T-helper 2 cell treated with Interferon-gamma antibody and Interleukin-4, amounts not matched to agents 5 μg/mL and 100 μg/mL, for 36 hours (primary cell): ENCODE results near the gene SLC44A1.

ENCODE experiments used
- DNase-seq: peaks from one replicate; pipeline ENCODE4 v3.0.0; 2021; ENCODE audit warnings: low spot score
- H3K27ac Mint-ChIP-seq: one replicate; pipeline ENCODE4 v1.8.0; 2021; ENCODE audit warnings: mild to moderate bottlenecking, mixed read lengths
- H3K27me3 Mint-ChIP-seq: one replicate; pipeline ENCODE4 v1.8.0; 2021; ENCODE audit warnings: low read depth, mixed read lengths
- H3K36me3 Mint-ChIP-seq: one replicate; pipeline ENCODE4 v1.8.0; 2021; ENCODE audit warnings: low read depth, mixed read lengths
- H3K4me1 Mint-ChIP-seq: one replicate; pipeline ENCODE4 v1.8.0; 2021; ENCODE audit warnings: low read depth, mixed read lengths
- H3K4me3 Mint-ChIP-seq: one replicate; pipeline ENCODE4 v1.8.0; 2022; ENCODE audit warnings: mild to moderate bottlenecking, moderate library complexity, mixed read lengths
- H3K9me3 Mint-ChIP-seq: one replicate; pipeline ENCODE4 v1.8.0; 2021; ENCODE audit warnings: mixed read lengths

SLC44A1 gene

DNA sequence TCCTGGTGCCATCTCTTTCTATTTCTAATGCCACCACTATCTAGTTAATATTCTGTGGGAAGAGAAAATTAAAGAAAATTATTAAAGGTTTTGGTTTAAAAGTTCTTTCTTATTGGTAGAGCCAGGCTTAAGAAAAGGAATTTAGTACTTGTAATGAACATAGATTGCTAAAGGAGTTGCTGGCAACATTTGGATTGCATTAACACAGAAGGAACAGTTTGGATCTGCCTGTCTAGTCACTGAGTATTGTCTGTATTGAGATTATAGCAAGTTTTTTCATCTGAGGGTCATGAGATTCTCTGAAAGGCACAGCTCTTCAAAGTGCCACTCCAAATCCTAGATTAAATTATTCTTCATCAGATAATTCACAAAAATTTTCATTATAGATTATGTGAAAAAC, 235.4 kb downstream of the SLC44A1 start:
- no peak for DNase-seq
- Mint-ChIP-seq H3K4me3 (no peak overlapping the region), H3K27me3 (no peaks in the 10 kb centered on the region), H3K36me3 (no peaks in the 10 kb centered on the region), H3K4me1 (no peaks in the 10 kb centered on the region), H3K9me3 (no peaks in the 10 kb centered on the region), H3K27ac (no peak overlapping the region)

GRCh38 chr9:105483618-105484017, 239.2 kb downstream of the SLC44A1 start:
- Mint-ChIP-seq H3K4me1 (no peaks in the 10 kb centered on the region), H3K27ac (no peak overlapping the region), H3K27me3 (no peaks in the 10 kb centered on the region), H3K36me3 (no peaks in the 10 kb centered on the region), H3K9me3 (no peaks in the 10 kb centered on the region), H3K4me3 (no peak overlapping the region)
- DNase-seq, result no peak

- H3K27me3 Mint-ChIP-seq, result no peaks in the 10 kb centered on the region
- no peaks in the 10 kb centered on the region for H3K36me3 Mint-ChIP-seq
- no peak for DNase-seq
- H3K9me3 Mint-ChIP-seq, result no peaks in the 10 kb centered on the region
- no peak overlapping the region for H3K27ac Mint-ChIP-seq
- H3K4me3 Mint-ChIP-seq, result no peak overlapping the region
- H3K4me1 Mint-ChIP-seq, result no peaks in the 10 kb centered on the region
Measured at GRCh38 chr9:105484226-105484625, 239.8 kb downstream of the SLC44A1 start.

- no peaks in the 10 kb centered on the region for H3K4me1 Mint-ChIP-seq
Measured at GRCh38 chr9:105485131-105485530, 240.7 kb downstream of the SLC44A1 start.

More at GRCh38 chr9:105485131-105485530, 240.7 kb downstream of the SLC44A1 start:
- no peak overlapping the region for H3K27ac Mint-ChIP-seq
- H3K36me3 Mint-ChIP-seq, result no peaks in the 10 kb centered on the region
- H3K9me3 Mint-ChIP-seq, result no peaks in the 10 kb centered on the region
- no peaks in the 10 kb centered on the region for H3K27me3 Mint-ChIP-seq
- DNase-seq, result no peak
- no peak overlapping the region for H3K4me3 Mint-ChIP-seq
